ENCODE data around the gene NLRC3. TPM values are rescaled to one million over a fixed set of nuclear protein-coding genes. Genes with fewer than 3 reads are reported as not detected.

Gene NLRC3
- total and polyA plus RNA-seq, 4 donors, result 0.35 to 2.2 (median 1.0) TPM

GRCh38 chr16:3580251-3580651 is 3.0 kb upstream of the NLRC3 start:
- H3K36me3 ChIP-seq (ENCODE audit: control insufficient read depth in 4 of 4, insufficient read depth in 3 of 4, low read depth in 1 of 4, low read length in 3 of 4), result peaks cover 0 to 7% (median 1%) of the 10 kb centered on the region in 4 donors
- no peaks in the 10 kb centered on the region for H3K9me3 ChIP-seq (ENCODE audit: control insufficient read depth in 4 of 4, low read length in 3 of 4)
- peaks cover 0 to 2% (median 0%) of the 10 kb centered on the region in 4 donors for H3K4me1 ChIP-seq (ENCODE audit: control insufficient read depth in 4 of 4, insufficient read depth in 4 of 4, low read length in 3 of 4)
- no peak for DNase-seq (ENCODE audit: low spot score)
- no peak overlapping the region for H3K9ac ChIP-seq (ENCODE audit: low read depth in 1 of 2, low read length in 2 of 2)
- H3K27ac ChIP-seq (ENCODE audit: low read depth in 1 of 2, low read length in 2 of 2), result no peak overlapping the region
- 88% methylated on average over 11 of the region's 11 CpGs for WGBS
- peaks cover 0 to 2% (median 0%) of the 10 kb centered on the region in 4 donors for H3K27me3 ChIP-seq (ENCODE audit: control insufficient read depth in 4 of 4, insufficient read depth in 4 of 4, low read length in 3 of 4)
- H3K4me3 ChIP-seq (ENCODE audit: low read depth in 1 of 3, low read length in 3 of 3), result no peak overlapping the region
- TF ChIP-seq EGR1 (IDR thresholded peaks at IDR 0.05; ENCODE audit: low read depth in 2 of 2), result no peak
- TF ChIP-seq, protein P1, sequence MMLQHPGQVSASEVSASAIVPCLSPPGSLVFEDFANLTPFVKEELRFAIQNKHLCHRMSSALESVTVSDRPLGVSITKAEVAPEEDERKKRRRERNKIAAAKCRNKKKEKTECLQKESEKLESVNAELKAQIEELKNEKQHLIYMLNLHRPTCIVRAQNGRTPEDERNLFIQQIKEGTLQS (IDR thresholded peaks at IDR 0.05), result no peak
- TF ChIP-seq NR2F2 (IDR thresholded peaks at IDR 0.05), result no peak
- TF ChIP-seq MAX (IDR thresholded peaks at IDR 0.05), result no peak
- TF ChIP-seq HNF4A (conservative IDR thresholded peaks at IDR 0.05), result no peak
- no peak for TF ChIP-seq RXRA (IDR thresholded peaks at IDR 0.05)
- no peak for TF ChIP-seq FOXA2 (IDR thresholded peaks at IDR 0.05)
- TF ChIP-seq JUND (IDR thresholded peaks at IDR 0.05), result no peak
- no peak for TF ChIP-seq ZBTB33 (IDR thresholded peaks at IDR 0.05)
- no peak for TF ChIP-seq FOXA1 (IDR thresholded peaks at IDR 0.05)
- no peak for TF ChIP-seq YY1 (IDR thresholded peaks at IDR 0.05)
- no peak for TF ChIP-seq TAF1 (conservative IDR thresholded peaks at IDR 0.05)
- TF ChIP-seq SP1 (IDR thresholded peaks at IDR 0.05), result no peak
- TF ChIP-seq GABPA (IDR thresholded peaks at IDR 0.05 in 1 of 2, conservative IDR thresholded peaks at IDR 0.05 in 1 of 2), result no peak
- no peak for TF ChIP-seq HNF4G (IDR thresholded peaks at IDR 0.05)
- TF ChIP-seq CTCF (IDR thresholded peaks at IDR 0.05; ENCODE audit: low read depth, low read length, missing input control), result no peak
- no peak for TF ChIP-seq RAD21 (IDR thresholded peaks at IDR 0.05)
- no peak for TF ChIP-seq REST (IDR thresholded peaks at IDR 0.05)
